DMS53 treated with DMSO at 0.1 percent for 48 hours (cell line): ENCODE measurements around the gene METTL8.
"Not testable (repeated sequence)": the region's sequence is repeated elsewhere in the genome, so short reads cannot be mapped to it uniquely, and the experiment has no call there.

Source experiments
- DNase-seq: peaks from one replicate; lab custom pipeline; 2025; ENCODE audit not compliant: unreplicated experiment; lab: John Stamatoyannopoulos, UW

Gene METTL8

DNA sequence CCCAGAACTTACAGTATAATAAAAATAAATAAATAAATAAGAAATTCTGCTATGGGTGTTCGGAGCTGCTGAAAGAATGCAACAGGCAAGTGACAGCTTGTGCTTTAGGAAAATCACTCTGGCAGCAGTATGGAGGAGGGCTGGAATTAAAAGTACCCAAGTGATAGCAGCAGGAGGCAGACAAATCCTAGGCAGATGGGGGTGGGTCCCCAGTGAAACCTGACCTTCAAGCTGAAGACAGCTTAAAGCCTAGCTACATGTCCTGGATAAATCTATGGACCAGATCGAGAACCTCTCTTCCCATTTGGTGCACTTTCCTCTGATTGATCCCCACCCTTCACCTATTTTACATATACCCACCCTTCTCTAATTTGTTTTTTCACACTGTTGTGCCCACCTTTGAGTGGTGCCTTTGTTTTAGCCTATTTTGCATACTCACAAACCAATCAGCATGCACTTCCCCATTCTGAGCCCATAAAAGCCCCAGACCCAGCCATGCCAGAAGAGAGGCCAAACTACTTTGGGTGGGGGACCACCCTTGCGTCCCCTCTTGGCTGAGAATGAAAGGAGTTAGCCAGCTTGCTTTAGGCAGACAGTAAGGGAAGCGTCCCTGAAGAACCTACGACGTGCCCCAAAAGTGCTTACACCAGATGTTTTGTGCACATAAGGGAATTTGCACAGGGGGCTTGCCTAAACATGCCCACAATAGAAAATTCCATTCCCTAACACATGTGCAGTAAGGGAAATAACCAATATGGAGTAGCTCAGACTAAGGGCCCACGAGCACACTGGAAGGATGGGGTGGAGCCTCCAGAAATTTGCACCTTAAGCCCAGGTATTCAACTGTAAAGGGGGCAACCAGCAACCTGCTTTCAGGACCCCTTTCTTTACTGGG, 3.0 kb downstream of the METTL8 start:
- no peak for DNase-seq

DNA sequence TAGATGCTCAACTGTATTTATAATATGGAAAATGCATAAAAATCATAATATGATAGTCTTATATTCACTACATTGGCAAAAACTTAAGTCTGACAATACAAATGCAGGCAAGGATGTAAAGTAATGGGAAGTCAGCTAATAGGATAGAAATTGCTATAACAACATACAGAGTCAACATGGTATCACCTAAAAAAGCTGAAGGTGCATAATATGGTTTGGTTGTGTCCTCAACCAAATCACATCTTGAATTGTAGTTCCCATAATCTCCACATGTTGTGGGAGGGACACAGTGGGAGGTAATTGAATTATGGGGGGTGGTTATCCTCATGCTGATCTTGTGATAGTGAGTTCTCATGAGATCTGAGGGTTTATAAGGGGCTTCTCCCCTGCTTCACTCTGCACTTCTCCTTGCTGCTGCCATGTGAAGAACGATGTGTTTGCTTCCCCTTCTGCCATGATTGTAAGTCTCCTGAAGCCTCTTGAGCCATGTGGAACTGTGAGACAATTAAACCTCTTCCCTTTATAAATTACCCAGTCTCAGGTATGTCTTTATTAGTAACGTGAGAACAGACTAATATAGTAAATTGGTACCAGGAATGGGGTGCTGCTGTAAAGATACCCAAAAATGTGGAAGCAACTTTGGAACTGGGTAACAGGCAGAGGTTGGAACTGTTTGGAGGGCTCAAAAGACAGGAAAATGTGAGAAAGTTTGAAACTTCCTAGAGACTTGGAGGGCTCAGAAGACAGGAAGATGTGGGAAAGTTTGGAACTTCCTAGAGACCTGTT, 10.9 kb downstream of the METTL8 start:
- not testable (repeated sequence) for DNase-seq

DNA sequence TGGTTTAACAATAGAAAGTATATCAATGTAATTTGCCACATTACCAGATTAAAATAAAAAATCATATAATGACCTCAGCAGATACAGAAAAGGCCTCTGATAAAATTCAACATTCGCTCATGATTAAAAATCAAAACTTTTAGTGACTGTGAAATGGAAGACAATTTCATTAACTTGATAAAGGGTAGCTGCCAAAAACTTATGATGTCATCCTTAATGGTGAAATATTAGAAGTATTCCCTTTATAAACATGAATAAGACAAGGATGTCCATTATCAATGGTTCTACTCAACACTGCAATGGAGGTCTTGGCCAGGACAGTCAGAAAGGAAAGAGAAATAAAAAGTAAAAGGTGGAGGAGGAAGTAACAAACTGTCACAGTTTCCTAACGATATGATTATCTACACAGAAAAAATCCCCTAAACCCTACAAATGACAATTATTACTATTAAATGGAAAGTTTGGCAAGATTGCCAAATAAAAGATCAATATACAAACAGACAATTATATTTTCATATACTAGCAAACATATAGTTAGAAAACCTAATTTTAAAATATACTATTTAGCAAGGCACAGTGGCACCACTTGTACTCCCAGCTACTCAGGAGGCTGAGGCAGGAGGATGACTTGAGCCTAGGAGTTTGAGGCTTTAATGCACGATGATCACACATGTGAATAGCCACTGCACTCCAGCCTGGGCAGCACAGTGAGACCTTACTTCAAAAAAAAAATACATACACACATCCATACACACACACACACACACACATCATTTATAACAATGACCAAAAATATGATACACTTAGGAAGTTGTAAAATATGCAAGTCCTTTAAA, 12.8 kb downstream of the METTL8 start:
- DNase-seq, result no peak

DNA sequence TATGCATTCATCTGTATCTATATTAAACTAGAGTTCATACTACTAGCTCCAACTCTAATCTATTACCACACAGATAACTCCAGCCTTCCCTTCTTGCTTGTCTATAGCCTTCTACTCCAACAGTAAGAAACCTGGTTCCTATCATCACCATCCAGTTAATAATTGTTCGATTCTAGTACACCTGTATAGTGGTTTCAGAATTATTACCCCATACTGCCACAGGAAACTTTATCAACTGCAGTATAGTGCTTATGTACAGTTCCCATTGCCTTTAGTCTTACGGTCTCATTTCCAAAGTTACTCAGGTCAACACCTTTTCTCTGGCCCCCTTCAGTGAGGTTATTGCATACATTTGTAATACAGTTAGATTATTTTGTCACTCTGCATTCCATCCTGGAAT, 14.5 kb downstream of the METTL8 start:
- DNase-seq, result no peak

DNA sequence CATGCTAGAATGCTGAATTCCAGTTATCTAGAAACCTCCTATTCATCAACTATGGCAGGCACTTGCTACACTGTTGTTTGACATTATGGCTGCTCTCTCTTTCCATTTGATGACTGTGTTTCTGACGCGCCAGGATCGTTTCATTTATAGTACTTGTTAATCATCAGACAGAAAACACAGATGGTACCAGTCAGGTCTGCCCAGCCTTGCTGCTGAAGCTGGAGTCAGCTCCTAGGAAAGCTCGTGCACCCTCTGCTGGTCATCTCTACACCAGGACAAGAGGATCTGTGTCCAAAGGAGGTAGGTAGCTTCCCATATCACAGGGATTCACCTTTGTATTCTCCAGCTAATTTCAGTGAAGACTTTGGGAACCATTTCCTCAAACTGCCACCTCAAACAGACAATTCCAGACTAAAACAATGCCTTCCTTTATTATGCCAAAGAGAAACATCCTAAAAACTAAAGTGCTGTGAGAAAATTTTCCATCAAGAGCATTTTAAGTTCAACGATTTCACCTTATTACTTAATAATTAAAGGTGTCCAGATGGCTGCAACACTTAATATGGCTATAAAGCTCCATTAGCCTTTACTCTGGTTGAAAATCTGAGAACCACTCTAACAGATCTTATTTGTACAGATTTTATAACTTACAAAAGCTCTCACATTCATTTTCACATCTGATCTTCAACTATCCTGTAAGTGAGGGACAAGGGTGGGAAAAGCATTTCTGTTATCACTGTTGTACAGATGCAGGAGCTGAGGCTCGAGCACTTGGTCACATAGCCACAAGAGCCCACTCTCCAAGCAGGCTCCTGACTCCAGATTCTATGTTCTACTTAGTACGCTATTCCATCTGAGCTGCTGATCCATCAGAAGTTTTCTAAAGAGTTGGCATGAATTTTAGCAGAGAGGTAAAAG, 17.5 kb downstream of the METTL8 start:
- peak; percentile 97 for DNase-seq

DNA sequence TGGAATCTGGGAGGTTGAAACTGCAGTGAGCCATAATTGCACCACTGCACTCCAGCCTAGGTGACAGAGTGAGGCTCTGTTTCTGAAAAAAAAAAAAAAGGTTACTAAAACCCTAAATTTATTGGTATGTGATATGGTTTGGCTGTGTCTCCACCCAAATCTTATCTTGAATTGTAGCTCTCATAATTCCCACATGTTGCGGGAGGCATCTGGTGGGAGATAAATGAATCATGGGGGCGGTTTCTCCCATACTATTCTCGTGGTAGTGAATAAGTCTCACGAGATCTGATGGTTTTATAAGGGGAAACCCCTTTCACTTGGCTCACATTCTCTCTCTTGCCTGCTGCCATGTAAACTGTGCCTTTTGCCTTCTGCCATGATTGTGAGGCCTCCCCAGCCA, 19.1 kb downstream of the METTL8 start:
- not testable (repeated sequence) for DNase-seq

DNA sequence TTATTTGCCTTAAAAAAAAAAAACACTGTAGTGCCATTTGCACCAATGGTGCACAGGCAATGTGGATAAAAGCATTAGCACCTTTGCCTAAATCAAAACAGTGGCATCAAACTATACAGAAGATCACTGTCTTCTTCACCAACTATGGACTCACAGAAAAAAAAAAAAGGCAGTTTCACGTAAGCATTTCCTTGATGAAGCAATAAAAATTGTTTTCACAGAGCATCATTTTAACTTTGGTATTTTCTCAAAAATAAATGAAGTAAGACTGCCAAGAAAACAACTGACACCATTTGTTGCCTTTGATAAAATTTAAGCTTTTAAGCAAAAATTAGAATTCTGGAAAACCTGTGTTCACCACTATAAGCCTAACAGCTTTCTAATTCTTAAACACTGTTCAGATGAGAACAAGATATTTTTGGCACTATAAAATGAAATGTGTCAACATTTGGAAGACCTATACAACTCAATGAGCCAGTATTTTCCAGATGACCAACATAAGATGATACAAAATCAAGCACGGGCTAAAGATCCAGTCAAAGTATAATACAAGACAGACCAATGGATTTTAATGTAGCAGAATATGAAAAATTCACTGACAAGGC, 21.1 kb downstream of the METTL8 start:
- DNase-seq, result no peak

DNA sequence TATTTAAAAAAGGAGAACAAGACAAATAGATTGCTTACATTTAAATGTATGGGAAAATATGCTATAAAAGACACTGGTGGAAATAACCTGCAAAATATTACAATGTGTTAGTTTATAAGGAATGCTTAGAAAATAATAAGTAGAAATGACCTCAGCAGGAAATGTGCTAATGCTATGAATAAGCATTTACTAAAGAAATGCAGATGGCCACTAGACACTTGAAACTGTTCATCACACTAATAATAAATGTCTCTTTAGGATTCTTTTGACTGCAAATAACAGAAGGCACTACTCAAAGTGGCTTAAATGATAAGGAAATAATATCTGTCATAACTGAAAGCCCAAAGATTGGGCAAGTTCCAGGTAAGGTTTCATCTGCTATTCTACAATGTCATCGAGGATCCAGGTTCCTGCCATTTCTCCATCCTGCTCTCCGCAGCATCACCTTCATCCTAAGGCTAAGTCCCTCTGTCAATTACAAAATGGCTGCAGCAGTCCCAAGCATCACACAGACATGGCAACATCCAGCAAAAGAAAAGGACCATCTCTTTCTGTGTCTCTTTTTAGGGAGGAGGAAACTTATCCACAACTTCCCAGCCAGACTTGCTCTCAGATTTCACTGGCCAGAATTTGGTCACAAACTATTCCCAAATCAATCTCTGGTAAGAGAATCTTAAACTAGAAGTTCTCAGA, 21.9 kb downstream of the METTL8 start:
- DNase-seq, result no peak

DNA sequence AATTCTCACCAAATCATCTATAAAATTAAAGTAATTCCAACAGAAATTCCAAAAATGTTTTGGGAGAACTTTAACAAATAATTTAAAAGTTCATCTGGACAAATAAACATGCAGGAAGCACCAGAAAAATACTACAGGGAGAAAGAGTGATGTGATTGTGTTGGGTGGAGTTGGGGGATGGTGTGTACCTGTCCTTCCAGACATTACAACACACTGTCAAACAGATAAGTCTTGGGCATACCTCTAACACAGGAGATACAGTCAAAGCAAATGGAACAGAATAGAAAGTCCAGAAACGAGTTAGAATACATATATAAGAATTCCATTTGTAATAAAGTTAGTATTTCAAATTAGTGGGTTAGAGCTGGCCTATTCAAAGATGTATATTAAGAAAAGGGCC, 22.6 kb downstream of the METTL8 start:
- DNase-seq, result no peak

DNA sequence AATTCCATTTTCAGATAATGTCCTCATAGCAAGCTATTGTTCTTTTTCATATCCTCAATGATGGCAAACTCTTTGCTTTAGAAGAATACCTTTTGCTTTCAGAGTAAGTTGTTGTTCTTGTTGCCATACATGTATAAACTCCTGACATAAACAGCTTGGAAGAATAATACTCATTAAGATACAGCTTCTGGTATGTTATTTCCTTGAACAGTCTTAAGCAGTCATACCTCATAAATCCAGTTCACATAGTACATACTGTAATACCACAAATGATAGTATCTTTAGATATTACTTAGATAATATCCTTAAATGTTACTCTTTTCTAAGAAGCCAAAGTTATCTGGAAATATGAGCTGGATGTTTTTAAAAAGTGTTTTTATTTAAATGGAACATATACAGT, 23.2 kb downstream of the METTL8 start:
- DNase-seq, result no peak

DNA sequence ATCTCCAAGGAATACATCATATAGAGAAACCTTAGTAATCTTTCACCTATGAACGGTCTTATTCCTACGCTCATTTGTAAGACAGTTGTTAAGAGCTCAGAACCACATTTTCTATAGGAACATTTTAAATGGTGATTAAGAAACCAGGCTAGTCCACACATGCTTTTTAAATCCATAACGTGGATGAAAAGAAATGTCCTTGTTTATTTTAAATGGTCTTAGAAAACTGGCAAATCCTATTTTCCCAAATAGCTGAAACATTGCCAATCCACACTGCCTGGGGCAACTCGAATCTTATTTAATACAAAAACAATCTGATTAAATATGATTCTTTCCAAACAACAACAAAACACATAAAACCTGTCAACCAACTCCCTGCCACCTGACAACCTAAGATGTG, 23.7 kb downstream of the METTL8 start:
- DNase-seq, result no peak

DNA sequence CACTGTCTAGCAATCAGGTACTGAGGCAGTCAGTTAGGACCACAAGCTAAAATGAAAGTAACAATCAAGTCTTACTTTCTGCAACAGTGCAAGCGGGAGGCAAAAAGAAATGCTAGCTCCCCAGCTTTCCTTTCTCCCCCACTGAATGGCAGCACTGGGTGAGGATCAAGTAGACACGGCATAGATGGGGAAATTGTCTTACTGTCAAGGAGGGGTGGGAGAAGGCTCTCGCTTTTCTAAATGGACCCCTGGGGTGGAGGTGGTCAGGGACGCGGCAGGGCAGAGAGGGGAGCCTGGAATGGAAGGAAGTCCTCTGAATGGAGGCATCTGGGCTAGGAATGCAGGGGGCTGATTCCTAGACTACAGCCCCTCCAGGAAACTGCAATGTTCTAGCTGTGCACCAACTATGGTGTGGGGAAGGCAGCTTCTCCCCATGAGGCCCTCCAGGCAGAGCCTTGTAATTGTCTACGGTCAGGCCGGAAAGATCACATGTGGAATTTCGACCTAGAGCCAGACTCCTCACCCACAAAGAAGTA, 24.3 kb downstream of the METTL8 start:
- DNase-seq, result no peak

DNA sequence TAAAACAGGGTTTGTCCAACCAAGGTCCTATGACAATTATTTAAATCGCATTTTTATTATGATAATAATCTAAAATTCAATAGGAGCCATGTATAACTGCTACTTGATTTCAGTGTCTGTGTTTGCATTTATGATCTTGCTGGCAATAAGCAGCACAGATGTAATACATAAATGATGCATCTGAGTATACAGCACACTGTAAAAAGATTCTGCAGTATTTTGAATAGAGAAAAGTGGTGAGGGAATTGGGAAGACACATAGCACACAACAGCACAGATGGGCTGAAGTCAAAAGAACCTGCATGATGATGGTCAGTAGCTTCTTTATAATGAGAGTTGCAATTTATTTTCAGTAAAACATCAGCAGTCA, 26.1 kb downstream of the METTL8 start:
- DNase-seq, result no peak

DNA sequence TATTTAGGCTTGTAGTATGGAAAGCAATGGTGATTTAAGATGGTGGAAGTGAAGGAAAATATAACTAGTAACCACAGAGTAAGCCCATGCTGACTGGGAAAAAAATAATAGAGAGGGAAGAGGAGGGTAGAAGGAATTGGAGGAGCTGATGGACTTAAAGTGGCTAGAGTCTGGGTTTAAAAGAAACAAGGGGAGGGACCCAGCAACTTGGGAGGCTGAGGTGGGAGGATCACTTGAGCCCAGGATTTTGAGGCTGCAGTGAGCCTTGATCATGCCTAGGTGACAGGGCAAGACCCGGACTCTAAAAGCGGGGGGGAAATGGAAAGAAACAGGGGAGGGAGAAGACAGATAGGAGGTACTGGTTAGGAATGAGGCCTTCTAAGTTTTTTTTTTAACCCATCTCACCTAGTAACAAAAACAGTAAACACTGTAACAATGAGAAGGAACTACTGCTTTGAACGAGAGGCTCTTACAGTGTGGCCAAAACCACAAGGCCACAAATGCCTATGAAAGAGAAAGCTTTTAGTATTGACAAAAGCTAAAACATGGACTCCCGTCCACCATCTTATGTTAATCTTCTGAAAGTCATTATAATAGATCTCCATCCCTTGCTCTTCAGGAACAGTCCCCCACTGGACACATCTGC, 26.6 kb downstream of the METTL8 start:
- DNase-seq, result no peak

DNA sequence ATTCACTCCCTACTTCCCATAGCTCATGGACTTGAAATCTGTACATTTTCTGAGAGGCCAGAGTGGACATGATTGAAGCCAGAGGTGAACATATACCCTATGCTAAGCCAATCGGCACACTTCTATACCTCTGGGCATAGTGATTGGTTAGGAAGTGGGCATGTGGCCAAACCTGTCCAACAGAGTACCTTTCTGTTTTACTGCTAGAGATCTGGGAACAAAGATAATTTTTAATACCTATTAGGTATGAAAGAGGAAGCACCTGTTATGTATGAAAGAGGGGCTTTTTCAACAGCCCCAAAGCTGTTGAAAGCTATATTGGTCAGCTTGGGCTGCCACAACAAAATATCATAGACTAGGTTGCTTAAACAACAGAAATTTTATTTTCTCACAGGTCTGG, 27.7 kb downstream of the METTL8 start:
- DNase-seq, result no peak

DNA sequence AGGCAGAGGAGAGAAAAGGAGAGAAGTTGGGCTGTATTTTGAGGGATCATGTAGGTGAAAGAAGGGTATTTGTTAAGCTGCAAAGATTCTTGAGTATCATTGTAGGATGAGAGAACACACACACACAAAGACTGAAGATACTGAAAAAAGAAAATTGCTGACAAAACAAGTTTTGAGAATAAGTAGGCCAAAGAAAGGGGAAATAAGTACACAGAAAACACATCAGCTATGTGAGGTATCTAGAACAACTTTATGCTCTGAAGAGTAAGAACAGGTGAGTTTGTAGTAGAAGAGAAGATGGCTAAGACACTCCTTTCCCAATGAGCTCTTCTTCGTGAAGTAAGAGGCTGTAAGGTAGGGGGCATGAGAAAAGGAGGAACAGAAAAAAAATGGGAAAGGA, 28.2 kb downstream of the METTL8 start:
- no peak for DNase-seq

DNA sequence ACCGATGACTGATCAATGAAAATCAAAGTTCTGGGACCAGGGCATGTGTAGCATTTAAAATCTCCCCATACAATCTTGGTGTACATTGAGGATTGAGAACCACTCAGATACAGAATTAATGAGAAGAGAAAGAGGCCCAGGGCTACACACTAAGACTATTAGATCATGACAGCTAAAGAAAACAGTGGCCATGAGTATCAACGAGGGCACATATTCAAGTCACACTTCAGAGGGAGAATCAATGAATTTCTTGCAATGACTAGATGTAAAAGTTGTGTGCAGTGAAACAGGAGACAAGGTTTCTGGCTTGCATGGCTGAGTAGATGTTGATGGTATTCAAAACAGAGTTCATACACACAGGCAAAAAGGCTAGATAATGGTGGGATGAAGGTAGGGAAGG, 29.1 kb downstream of the METTL8 start:
- DNase-seq, result no peak

DNA sequence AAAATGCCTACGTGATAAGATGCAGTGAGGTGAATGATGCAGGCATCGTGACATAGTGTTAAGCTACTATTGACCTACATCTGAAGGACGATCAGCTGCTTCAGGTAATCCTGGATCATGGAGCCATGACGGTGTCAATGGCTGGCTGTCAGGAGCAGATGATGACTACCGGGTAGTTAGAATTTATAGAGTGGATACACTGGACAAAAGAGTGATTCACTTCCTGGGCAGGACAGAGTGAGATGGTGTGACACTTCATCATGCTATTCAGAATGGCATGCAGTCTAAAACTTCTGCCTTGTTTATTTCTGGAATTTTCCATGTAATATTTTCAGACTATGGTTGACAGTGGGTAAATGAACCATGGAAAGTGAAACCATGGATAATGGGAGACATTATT, 29.5 kb downstream of the METTL8 start:
- peak; percentile 90 for DNase-seq
